K562 (cell line): ENCODE measurements around the gene CHPF2. TPM values are rescaled to one million over a fixed set of nuclear protein-coding genes. Genes with fewer than 3 reads are reported as not detected.
A peak's percentile ranks its signal among the peaks of the same experiment; 100 is the strongest.

ENCODE experiments used
- CEBPZ ChIP-seq: fragments of 150-350 bp; IDR thresholded peaks from 2 replicates; pipeline ENCODE4 v1.6.1; 2014; ENCODE audit warnings: low read depth, mild to moderate bottlenecking, low read length, borderline replicate concordance
- CREB3L1 ChIP-seq: fragments of 450-650 bp; IDR thresholded peaks from 2 replicates; pipeline ENCODE4 v1.6.1; 2014; ENCODE audit warnings: low read depth, mild to moderate bottlenecking, moderate library complexity, borderline replicate concordance
- DIDO1 ChIP-seq: fragments of 450-650 bp; IDR thresholded peaks from 2 replicates; pipeline ENCODE4 v1.6.1; 2016; ENCODE audit warnings: low read depth, missing biosample characterization, missing genetic modification characterization
- FOXA3 ChIP-seq, 2 experiments: fragments of 450-650 bp in 1 of 2; sonication (generic) in 1 of 2; formaldehyde crosslinking; IDR thresholded peaks in 1 of 2; conservative IDR thresholded peaks in 1 of 2; 2 replicates each; pipeline versions ENCODE4 v1.4.0 to v1.8.0; 2020 to 2022; ENCODE audit warnings: mild to moderate bottlenecking in 2 of 2, missing genetic modification reagents in 1 of 2
- GTF2E2 ChIP-seq: fragments of 200-800 bp; sonication (Bioruptor generic); IDR thresholded peaks from 2 replicates; pipeline ENCODE4 v1.6.1; 2016; ENCODE audit warnings: missing genetic modification characterization, missing compliant biosample characterization
- IRF1 ChIP-seq: sonication (generic); formaldehyde crosslinking; IDR thresholded peaks from 2 replicates; pipeline ENCODE4 v1.8.0; 2022; ENCODE audit warnings: missing genetic modification reagents, mild to moderate bottlenecking, borderline replicate concordance
- KDM1A ChIP-seq, 2 experiments: fragments of 450-650 bp; IDR thresholded peaks; 2 replicates each; pipeline ENCODE4 v1.6.1; 2016; ENCODE audit warnings: mild to moderate bottlenecking in 2 of 2
- MTF1 ChIP-seq: fragments of 250-450 bp; sonication (Bioruptor Pico); IDR thresholded peaks from 2 replicates; pipeline ENCODE4 v1.9.0; 2021; ENCODE audit warnings: moderate library complexity, mild to moderate bottlenecking, inconsistent platforms, borderline replicate concordance
- NEUROD1 ChIP-seq: fragments of 150-350 bp; IDR thresholded peaks from 2 replicates; pipeline ENCODE4 v1.6.1; 2014; ENCODE audit warnings: borderline replicate concordance, low read length, low read depth; ENCODE audit not compliant: partially characterized antibody
- NFIC ChIP-seq: fragments of 450-650 bp; IDR thresholded peaks from 2 replicates; pipeline ENCODE4 v1.6.1; 2017; ENCODE audit warnings: mild to moderate bottlenecking, inconsistent platforms
- SIN3A ChIP-seq, 2 experiments: fragments of 150-350 bp in 1 of 2; IDR thresholded peaks; 2 replicates each; pipeline ENCODE4 v1.6.1; 2011 to 2016; ENCODE audit warnings: borderline replicate concordance in 2 of 2, low read depth in 2 of 2, low read length in 2 of 2, mild to moderate bottlenecking in 2 of 2, moderate library complexity in 2 of 2; ENCODE audit not compliant: control insufficient read depth in 1 of 2
- THAP12 ChIP-seq: fragments of 250-450 bp; sonication (Bioruptor Pico); IDR thresholded peaks from 2 replicates; pipeline ENCODE4 v1.9.0; 2021; ENCODE audit warnings: mild to moderate bottlenecking, inconsistent platforms
- ZFX ChIP-seq: sonication (generic); formaldehyde crosslinking; IDR thresholded peaks from 2 replicates; pipeline ENCODE4 v1.8.0; 2022; ENCODE audit warnings: mild to moderate bottlenecking, missing genetic modification reagents, moderate library complexity
- ZNF41 ChIP-seq: fragments of 250-450 bp; sonication (Bioruptor Pico); conservative IDR thresholded peaks from 2 replicates; pipeline ENCODE4 v1.4.0; 2020; ENCODE audit warnings: mild to moderate bottlenecking
- ZNF584 ChIP-seq: fragments of 200-800 bp; sonication (Bioruptor generic); IDR thresholded peaks from 2 replicates; pipeline ENCODE4 v1.6.1; 2016; ENCODE audit warnings: low read depth, mild to moderate bottlenecking, missing genetic modification characterization, missing compliant biosample characterization
- ZNF644 ChIP-seq: fragments of 200-800 bp; sonication (Bioruptor generic); IDR thresholded peaks from 2 replicates; pipeline ENCODE4 v1.6.1; 2016; ENCODE audit warnings: low read depth, missing genetic modification characterization, missing compliant biosample characterization
- ZNF699 ChIP-seq: fragments of 250-450 bp; sonication (Bioruptor Pico); IDR thresholded peaks from 2 replicates; pipeline ENCODE4 v1.8.0; 2021; ENCODE audit warnings: mild to moderate bottlenecking, moderate library complexity; ENCODE audit not compliant: insufficient replicate concordance
- ZNF740 ChIP-seq, 3 experiments: fragments of 200-800 bp in 1 of 3; sonication (Bioruptor generic) in 1 of 3; sonication (generic) in 1 of 3; formaldehyde crosslinking in 1 of 3; IDR thresholded peaks; 2 replicates each; pipeline versions ENCODE4 v1.6.1 to v1.8.0; 2016 to 2022; ENCODE audit warnings: mild to moderate bottlenecking in 2 of 3, missing compliant biosample characterization in 2 of 3, missing genetic modification characterization in 2 of 3, missing genetic modification reagents in 1 of 3
- polyA plus RNA-seq, 8 experiments: library from polyadenylated mRNA; depleted of rRNA in 4 of 8; stranded (reverse) in 5 of 8; unstranded in 3 of 8; fragments of >200 nt; fragmentation: Nextera tagmentation in 2 of 8; fragmentation: Illumina TruSeq in 1 of 8; extraction: Ambion mirVana in 2 of 8; extraction: Trizol in 1 of 8; gene quantifications; 2 replicates each; pipeline versions ENCODE4 v1.2.1 to v1.2.3, GENCODE V29; 2011 to 2014; ENCODE audit warnings: inconsistent platforms in 1 of 8, missing spikeins in 1 of 8
- total RNA-seq, 7 experiments: library from RNA; depleted of rRNA in 6 of 7; stranded (reverse); fragments of >200 nt in 6 of 7; fragmentation: Illumina TruSeq in 2 of 7; extraction: Trizol in 2 of 7; gene quantifications; 2 replicates each; pipeline versions ENCODE4 v1.2.1 to v1.2.3, GENCODE V29; 2011 to 2021; ENCODE audit warnings: low replicate concordance in 1 of 7

The CHPF2 gene
- total and polyA plus RNA-seq, 9 of the 15 experiments (the other 6 are each of a cell fraction or from before 2014, with no cell fraction given), result 0.08 to 32.8 (median 10.5) TPM

- no peak for TF ChIP-seq IRF1
- TF ChIP-seq THAP12 (CRISPR knock-in tag), result no peak
- TF ChIP-seq CEBPZ, result no peak
- no peak for TF ChIP-seq SIN3A (IDR thresholded peaks at IDR 0.05; ENCODE audit: borderline replicate concordance in 2 of 2, control insufficient read depth in 1 of 2, low read depth in 2 of 2, low read length in 2 of 2)
- TF ChIP-seq NEUROD1, result peak; percentile 34
- no peak for TF ChIP-seq ZFX (CRISPR knock-in tag)
- TF ChIP-seq CREB3L1, result no peak
- TF ChIP-seq ZNF41 (CRISPR knock-in tag), result no peak
- no peak for TF ChIP-seq DIDO1 (tag)
- TF ChIP-seq KDM1A (IDR thresholded peaks at IDR 0.05), result peak; percentile 97
- no peak for TF ChIP-seq ZNF740 (CRISPR knock-in tag; IDR thresholded peaks at IDR 0.05)
- no peak for TF ChIP-seq ZNF740 (tag; IDR thresholded peaks at IDR 0.05)
- no peak for TF ChIP-seq NFIC
- TF ChIP-seq ZNF699 (CRISPR knock-in tag), result no peak
- TF ChIP-seq MTF1 (CRISPR knock-in tag), result no peak
- TF ChIP-seq ZNF584 (CRISPR knock-in tag), result no peak
- no peak for TF ChIP-seq FOXA3 (CRISPR knock-in tag; conservative IDR thresholded peaks at IDR 0.05 in 1 of 2, IDR thresholded peaks at IDR 0.05 in 1 of 2)
- no peak for TF ChIP-seq ZNF644 (tag)
- TF ChIP-seq GTF2E2 (tag), result no peak
These were observed 25.4 kb upstream of the CHPF2 start (continued) for GRCh38 chr7:151206914-151207313.
